Natural killer cell (primary cell): ENCODE data around the gene POLD4. TPM values are rescaled to one million over a fixed set of nuclear protein-coding genes. Genes with fewer than 3 reads are reported as not detected.

Experiments used
- ATAC-seq, 3 donors: fragments of 150-1000 bp in 2 of 3; fragments of 200-7000 bp in 1 of 3; cut with Tn5 transposase; 1 replicate in 1 of 3; 2 replicates in 2 of 3; pipeline ENCODE4 v1.10.0; 2021; ENCODE audit warnings: mild to moderate bottlenecking in 2 of 3, moderate library complexity in 2 of 3
- DNase-seq, 2 donors: peaks; one replicate each; pipeline versions ENCODE4 v3.0.0 to v3.0.0-alpha.2; 2013 to 2021; ENCODE audit warnings: mixed read lengths in 1 of 2
- H3K27ac ChIP-seq: one replicate; pipeline ENCODE4 v1.5.1; 2013; ENCODE audit warnings: mild to moderate bottlenecking, low read length
- H3K27me3 ChIP-seq: one replicate; pipeline ENCODE4 v1.6.1; 2013; ENCODE audit warnings: low read length; ENCODE audit not compliant: control insufficient read depth, insufficient read depth
- H3K36me3 ChIP-seq: one replicate; pipeline ENCODE4 v1.6.1; 2013; ENCODE audit warnings: low read length; ENCODE audit not compliant: control insufficient read depth, insufficient read depth
- H3K4me1 ChIP-seq: one replicate; pipeline ENCODE4 v1.6.1; 2013; ENCODE audit warnings: low read length; ENCODE audit not compliant: control insufficient read depth, insufficient read depth
- H3K4me3 ChIP-seq: one replicate; pipeline ENCODE4 v1.5.1; 2013; ENCODE audit warnings: low read length
- H3K9me3 ChIP-seq: one replicate; pipeline ENCODE4 v1.6.1; 2013; ENCODE audit warnings: low read length; ENCODE audit not compliant: control insufficient read depth, insufficient read depth
- H3K27ac Mint-ChIP-seq, 2 donors: one replicate each; pipeline ENCODE4 v1.8.0; 2022; ENCODE audit warnings: mild to moderate bottlenecking in 2 of 2, mixed read lengths in 2 of 2, moderate library complexity in 1 of 2
- H3K27me3 Mint-ChIP-seq, 2 donors: one replicate each; pipeline ENCODE4 v1.8.0; 2022; ENCODE audit warnings: low read depth in 2 of 2, mixed read lengths in 2 of 2
- H3K36me3 Mint-ChIP-seq: one replicate; pipeline ENCODE4 v1.8.0; 2022; ENCODE audit warnings: mixed read lengths
- H3K4me1 Mint-ChIP-seq, 2 donors: one replicate each; pipeline ENCODE4 v1.8.0; 2022; ENCODE audit warnings: mixed read lengths in 2 of 2
- H3K4me3 Mint-ChIP-seq: one replicate; pipeline ENCODE4 v1.8.0; 2022; ENCODE audit warnings: mild to moderate bottlenecking, moderate library complexity, mixed read lengths
- H3K9me3 Mint-ChIP-seq, 2 donors: one replicate each; pipeline ENCODE4 v1.8.0; 2022; ENCODE audit warnings: mixed read lengths in 2 of 2
- CTCF ChIP-seq: fragments of 200-600 bp; IDR thresholded peaks from one replicate; pipeline ENCODE4 v1.8.0; 2022; ENCODE audit warnings: antibody characterized with exemption
- WGBS: methylation state at CpG from one replicate; pipeline ENCODE4 v1.1.7; 2013; ENCODE audit warnings: missing lambda C conversion rate; ENCODE audit not compliant: insufficient coverage; 5-methylcytosine and 5-hydroxymethylcytosine counted together
- intact Hi-C: fragments of 100-400 bp; cut with micrococcal nuclease; formaldehyde crosslinking; loops from one replicate; pipeline ENCODE4 v1.14.2; 2022
- total RNA-seq, 4 donors: library from RNA; stranded (reverse); fragments of 120-200 nt in 1 of 4; gene quantifications; one replicate each; pipeline versions ENCODE4 v1.2.3 to v1.2.4, GENCODE V29; 2013 to 2022

POLD4 gene
- total RNA-seq, 3 donors from 2014 or later (not counting 1 experiment from before 2014, with no cell fraction given), result 45.8 to 63.7 (median 60.5) TPM

- Histone ChIP-seq H3K4me3 (no peak overlapping the region), H3K4me1 (peaks cover 24% of the 10 kb centered on the region), H3K27ac (no peak overlapping the region), H3K9me3 (no peaks in the 10 kb centered on the region), H3K36me3 (no peaks in the 10 kb centered on the region), H3K27me3 (no peaks in the 10 kb centered on the region)
- Mint-ChIP-seq H3K4me3 (no peak overlapping the region), H3K36me3 (no peaks in the 10 kb centered on the region), H3K27me3 (peaks cover 7 to 8% of the 10 kb centered on the region in 2 donors), H3K27ac (peak overlapping the region; percentile 25 to 36), H3K4me1 (peaks cover 17 to 24% of the 10 kb centered on the region in 2 donors), H3K9me3 (no peaks in the 10 kb centered on the region)
- 52% methylated on average over 16 of the region's 16 CpGs for WGBS
- intact Hi-C loops, result loop anchor here (1.0 kb wide), 3 partner anchors 25 to 120 kb away; no protein-coding TSS in a partner anchor
- peak; percentile 92 to 99 (median 97) for ATAC-seq
- peak; percentile 93 for TF ChIP-seq CTCF
- DNase-seq, result peak; percentile 81 to 92
Observed at GRCh38 chr11:67382276-67383136, 29.2 kb upstream of the POLD4 start.

DNA sequence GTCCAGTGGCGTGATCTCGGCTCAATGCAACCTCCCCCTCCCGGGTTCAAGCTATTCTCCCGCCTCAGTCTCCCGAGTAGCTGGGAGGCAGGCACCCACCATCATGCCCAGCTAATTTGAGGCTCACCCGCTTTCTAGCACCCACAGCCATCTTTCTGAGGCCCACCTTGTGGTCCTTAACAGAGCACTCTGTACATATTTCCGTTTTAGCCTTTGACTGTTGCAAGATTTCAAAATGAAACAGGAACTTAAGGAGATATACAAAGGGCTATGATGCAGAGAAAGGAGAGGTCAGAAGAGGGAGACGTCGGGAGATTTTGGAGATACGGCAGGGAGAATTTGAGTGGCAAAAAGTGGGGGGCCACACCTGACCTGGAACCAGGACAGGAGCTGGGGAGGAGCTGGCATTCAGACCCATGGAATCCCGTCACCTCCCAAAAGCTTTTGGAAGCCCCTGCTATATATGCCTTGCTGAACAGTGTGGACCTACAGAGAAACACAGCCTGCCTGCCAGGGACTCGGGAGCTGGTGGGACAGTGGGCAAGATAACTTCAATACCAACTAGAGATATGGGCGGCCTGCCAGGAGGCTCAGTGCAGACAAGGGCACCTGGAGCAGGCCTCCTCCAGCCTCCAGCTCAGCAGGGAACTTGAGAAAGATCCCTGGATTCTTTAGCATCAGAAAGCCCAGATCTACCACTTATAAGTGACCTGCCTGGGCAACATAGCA is 28.1 kb upstream of the POLD4 start:
- H3K36me3 ChIP-seq, result no peaks in the 10 kb centered on the region
- no peak for TF ChIP-seq CTCF
- Mint-ChIP-seq H3K4me3 (peak overlapping the region; percentile 4), H3K36me3 (no peaks in the 10 kb centered on the region), H3K27me3 (peaks cover 7 to 8% of the 10 kb centered on the region in 2 donors), H3K9me3 (no peaks in the 10 kb centered on the region), H3K27ac (peak overlapping the region in 1 of 2 donors; percentile 47), H3K4me1 (peaks cover 17 to 22% of the 10 kb centered on the region in 2 donors)
- intact Hi-C loops, result no loop called here
- H3K4me1 ChIP-seq, result peaks cover 24% of the 10 kb centered on the region
- no peaks in the 10 kb centered on the region for H3K27me3 ChIP-seq
- no peak overlapping the region for H3K4me3 ChIP-seq
- no peaks in the 10 kb centered on the region for H3K9me3 ChIP-seq
- H3K27ac ChIP-seq, result peak overlapping the region; percentile 53
- ATAC-seq (peak in 1 of 3 donors; percentile 60), DNase-seq (no peak)
- WGBS, result 55% methylated on average over 13 of the region's 13 CpGs

DNA sequence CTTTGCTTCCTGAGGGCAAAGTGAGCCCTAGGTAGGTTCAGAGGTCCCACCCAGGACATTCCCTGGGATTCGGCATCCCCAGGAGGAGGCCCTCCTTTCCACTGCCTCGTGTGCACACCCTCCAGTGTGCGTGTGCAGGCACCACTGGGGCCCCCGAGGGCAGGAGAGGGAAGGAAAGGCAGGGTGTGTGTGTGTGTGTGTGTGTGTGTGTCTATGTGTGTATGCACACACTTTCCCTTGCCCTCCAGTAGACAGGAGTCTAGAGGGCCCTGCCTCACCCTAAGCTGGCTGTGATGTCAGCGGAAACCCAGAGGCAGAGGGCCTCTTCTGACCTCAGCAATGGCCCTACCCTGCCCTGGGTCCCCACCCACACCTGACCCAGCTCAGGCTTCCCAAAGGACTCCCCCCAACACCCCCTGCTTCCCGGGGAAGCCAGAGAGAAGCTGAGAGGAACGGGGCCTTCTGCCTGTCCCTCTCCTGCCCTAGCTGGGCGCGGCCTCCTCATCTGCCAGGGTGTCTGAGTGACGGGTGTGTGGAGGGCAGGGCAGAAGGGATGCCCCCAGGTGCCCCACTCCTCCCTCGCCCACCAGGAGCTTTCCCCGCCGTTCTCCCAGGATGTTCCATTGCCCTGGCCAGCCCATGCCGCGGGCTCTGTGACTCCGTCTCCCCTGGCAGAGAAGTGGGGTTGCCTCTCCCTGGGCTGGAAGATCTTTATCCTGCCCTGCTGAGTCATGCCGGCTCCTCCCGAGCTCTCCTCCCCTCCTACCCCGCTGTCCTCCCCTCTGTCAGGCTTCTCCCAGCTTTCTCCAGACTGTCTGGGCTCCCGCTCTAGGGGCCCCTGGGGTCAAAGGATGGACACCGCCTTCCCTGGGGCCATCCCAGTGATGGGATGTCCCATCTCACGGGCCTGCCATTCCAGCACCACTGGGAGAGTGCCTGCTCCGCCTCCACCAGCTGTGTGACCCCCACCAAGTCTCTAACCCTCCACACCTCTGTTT is 26.0 kb upstream of the POLD4 start:
- Histone ChIP-seq H3K27ac (no peak overlapping the region), H3K4me3 (no peak overlapping the region), H3K27me3 (no peaks in the 10 kb centered on the region), H3K36me3 (no peaks in the 10 kb centered on the region), H3K4me1 (peaks cover 30% of the 10 kb centered on the region), H3K9me3 (no peaks in the 10 kb centered on the region)
- no peak for TF ChIP-seq CTCF
- no peaks in the 10 kb centered on the region for H3K27me3 Mint-ChIP-seq
- intact Hi-C loops, result no loop called here
- no peak overlapping the region for H3K27ac Mint-ChIP-seq
- WGBS, result 83% methylated on average over 22 of the region's 23 CpGs
- DNase-seq, result no peak
- H3K4me3 Mint-ChIP-seq, result no peak overlapping the region
- ATAC-seq, result no peak
- H3K36me3 Mint-ChIP-seq, result no peaks in the 10 kb centered on the region
- H3K4me1 Mint-ChIP-seq, result peaks cover 21 to 26% of the 10 kb centered on the region in 2 donors
- no peaks in the 10 kb centered on the region for H3K9me3 Mint-ChIP-seq
